ENCODE results near the gene ZNF217. TPM values are rescaled to one million over a fixed set of nuclear protein-coding genes. Genes with fewer than 3 reads are reported as not detected.

Gene ZNF217
- total and polyA plus RNA-seq, 2 donors (not counting 1 experiment from before 2014, with no cell fraction given): 15.5 to 92.6 TPM

DNA sequence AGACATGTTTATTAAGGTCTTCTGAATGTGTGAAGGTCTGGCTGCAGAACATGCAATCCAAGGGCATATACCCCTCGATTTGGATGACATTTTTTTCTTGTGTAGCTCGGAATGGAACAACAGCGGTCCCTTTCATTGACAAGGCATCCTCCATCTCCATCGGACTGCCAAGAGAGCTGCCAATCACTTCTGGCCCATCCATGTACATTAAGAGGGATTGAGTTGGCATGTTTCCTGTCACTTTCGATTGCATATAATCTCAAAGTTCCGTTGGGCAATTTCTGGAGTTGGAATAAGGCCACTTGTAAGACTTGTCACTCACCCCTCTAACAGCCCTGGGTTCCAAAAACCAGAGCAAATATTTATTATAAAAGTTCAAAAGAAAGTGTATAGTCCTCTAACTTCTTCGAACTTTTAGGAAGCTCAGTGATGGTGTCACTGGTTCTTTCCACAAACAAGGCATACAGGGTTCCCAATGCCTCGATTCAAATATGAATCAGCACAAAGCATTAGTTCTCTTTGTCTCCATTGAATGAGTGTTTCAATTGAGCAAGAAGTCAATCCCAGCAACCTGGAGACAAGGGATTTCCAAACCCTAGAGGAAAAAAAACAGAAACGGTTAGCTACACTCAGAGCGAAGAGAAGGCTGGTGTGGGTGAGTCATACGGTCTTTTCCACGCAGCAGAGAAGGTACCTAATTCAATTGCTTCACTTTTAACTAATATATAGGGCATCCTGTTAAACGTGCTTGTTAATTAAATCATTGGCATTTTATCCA, 10.9 kb downstream of the ZNF217 start:
- DNase-seq: peak; percentile 44
- no peaks in the 10 kb centered on the region for H3K27me3 ChIP-seq (replicated peaks in 1 of 4; ENCODE audit: control extremely low read depth in 1 of 4, control insufficient read depth in 3 of 4, insufficient read depth in 4 of 4, low read length in 3 of 4)
- peak overlapping the region; percentile 18 for H2AFZ ChIP-seq (ENCODE audit: insufficient read depth, low read depth, low read length, poor library complexity, severe bottlenecking)
- ChIA-PET POLR2A (interaction anchor here (0.6 to 1.3 kb wide), 5 partner anchors 9 to 256 kb away, joined by 3 to 5 read pairs (median 3); no protein-coding TSS in a partner anchor), CTCF (interaction anchor here (0.6 to 9.6 kb wide), 16 partner anchors 9 to 479 kb away, joined by 3 to 137 read pairs (median 4); no protein-coding TSS in a partner anchor)
- peak overlapping the region; percentile 80 for H3K4me3 Mint-ChIP-seq
- peak overlapping the region; percentile 27 to 77 for H3K27ac ChIP-seq (ENCODE audit: low read length in 2 of 2)
- no peaks in the 10 kb centered on the region for H4K20me1 ChIP-seq (ENCODE audit: control insufficient read depth, insufficient read depth, low read length, poor library complexity, severe bottlenecking)
- H3K9me3 Mint-ChIP-seq (ENCODE audit: insufficient read depth): no peaks in the 10 kb centered on the region
- H3K4me1 Mint-ChIP-seq: peaks cover 81% of the 10 kb centered on the region
- peak; percentile 25 for ATAC-seq (ENCODE audit: low read depth)
- H3K27me3 Mint-ChIP-seq: no peaks in the 10 kb centered on the region
- peak overlapping the region; percentile 92 for H3K27ac Mint-ChIP-seq
- no peaks in the 10 kb centered on the region for H3K9me3 ChIP-seq (ENCODE audit: control extremely low read depth in 1 of 3, control insufficient read depth in 2 of 3, insufficient read depth in 1 of 3, low read length in 2 of 3)
- 82% methylated on average over 5 of the region's 13 CpGs for WGBS (ENCODE audit: insufficient coverage)
- peaks cover 96% of the 10 kb centered on the region for H3K79me2 ChIP-seq (ENCODE audit: control insufficient read depth, insufficient read depth, low read length)
- TF ChIP-seq EZH2 (IDR thresholded peaks at IDR 0.05; ENCODE audit: borderline replicate concordance, insufficient read depth, low read depth, low read length, poor library complexity, severe bottlenecking) (no peak), CTCF (IDR thresholded peaks at IDR 0.05) (no peak)
- H3K4me3 ChIP-seq (ENCODE audit: control extremely low read depth in 1 of 5, extremely low read depth in 1 of 5, insufficient read depth in 1 of 5, low read depth in 2 of 5, low read length in 4 of 5): peak overlapping the region in 2 of 5 experiments; percentile 5 to 39
- intact Hi-C loops (cut with micrococcal nuclease): no loop called here
- peaks cover 84 to 85% of the 10 kb centered on the region in 2 donors for H3K4me1 ChIP-seq (ENCODE audit: control insufficient read depth in 2 of 2, insufficient read depth in 2 of 2, low read length in 2 of 2)
- peaks cover 14 to 44% of the 10 kb centered on the region in 2 experiments for H3K36me3 ChIP-seq (replicated peaks in 1 of 2; ENCODE audit: control extremely low read depth in 1 of 2, control insufficient read depth in 1 of 2, extremely low read depth in 1 of 2, insufficient read depth in 2 of 2, low read length in 1 of 2)
- H3K4me2 ChIP-seq (replicated peaks; ENCODE audit: low read depth, low read length, poor library complexity, severe bottlenecking): peak overlapping the region; percentile 65
- peak overlapping the region; percentile 40 for H3K9ac ChIP-seq (ENCODE audit: low read length)

- H3K27me3 ChIP-seq (replicated peaks in 1 of 4; ENCODE audit: control extremely low read depth in 1 of 4, control insufficient read depth in 3 of 4, insufficient read depth in 4 of 4, low read length in 3 of 4): no peaks in the 10 kb centered on the region
- H2AFZ ChIP-seq (ENCODE audit: insufficient read depth, low read depth, low read length, poor library complexity, severe bottlenecking): peak overlapping the region; percentile 11
- ATAC-seq (ENCODE audit: low read depth) (no peak), DNase-seq (peak; percentile 44)
- Mint-ChIP-seq H3K9me3 (ENCODE audit: insufficient read depth) (no peaks in the 10 kb centered on the region), H3K27me3 (no peaks in the 10 kb centered on the region), H3K4me3 (peak overlapping the region; percentile 80), H3K4me1 (peaks cover 80% of the 10 kb centered on the region), H3K27ac (peak overlapping the region; percentile 92)
- H3K79me2 ChIP-seq (ENCODE audit: control insufficient read depth, insufficient read depth, low read length): peaks cover 99% of the 10 kb centered on the region
- ChIA-PET CTCF (interaction anchor here (1.2 to 9.6 kb wide), 11 partner anchors 10 to 363 kb away, joined by 3 to 137 read pairs (median 6); no protein-coding TSS in a partner anchor), POLR2A (interaction anchor here (1.2 to 1.3 kb wide), 3 partner anchors 9 to 155 kb away, joined by 3 read pairs; no protein-coding TSS in a partner anchor)
- peaks cover 14 to 49% of the 10 kb centered on the region in 2 experiments for H3K36me3 ChIP-seq (replicated peaks in 1 of 2; ENCODE audit: control extremely low read depth in 1 of 2, control insufficient read depth in 1 of 2, extremely low read depth in 1 of 2, insufficient read depth in 2 of 2, low read length in 1 of 2)
- peak overlapping the region; percentile 27 to 77 for H3K27ac ChIP-seq (ENCODE audit: low read length in 2 of 2)
- H3K4me2 ChIP-seq (replicated peaks; ENCODE audit: low read depth, low read length, poor library complexity, severe bottlenecking): peak overlapping the region; percentile 65
- H3K4me1 ChIP-seq (ENCODE audit: control insufficient read depth in 2 of 2, insufficient read depth in 2 of 2, low read length in 2 of 2): peaks cover 83 to 84% of the 10 kb centered on the region in 2 donors
- peak overlapping the region in 2 of 5 experiments; percentile 5 to 39 for H3K4me3 ChIP-seq (ENCODE audit: control extremely low read depth in 1 of 5, extremely low read depth in 1 of 5, insufficient read depth in 1 of 5, low read depth in 2 of 5, low read length in 4 of 5)
- H3K9me3 ChIP-seq (ENCODE audit: control extremely low read depth in 1 of 3, control insufficient read depth in 2 of 3, insufficient read depth in 1 of 3, low read length in 2 of 3): no peaks in the 10 kb centered on the region
- TF ChIP-seq EZH2 (IDR thresholded peaks at IDR 0.05; ENCODE audit: borderline replicate concordance, insufficient read depth, low read depth, low read length, poor library complexity, severe bottlenecking) (no peak), CTCF (IDR thresholded peaks at IDR 0.05) (no peak)
- intact Hi-C loops (cut with micrococcal nuclease): no loop called here
- 80% methylated on average over 3 of the region's 9 CpGs for WGBS (ENCODE audit: insufficient coverage)
- H3K9ac ChIP-seq (ENCODE audit: low read length): peak overlapping the region; percentile 40
- no peaks in the 10 kb centered on the region for H4K20me1 ChIP-seq (ENCODE audit: control insufficient read depth, insufficient read depth, low read length, poor library complexity, severe bottlenecking)
Observed at GRCh38 chr20:53582251-53582570, 11.4 kb downstream of the ZNF217 start.

Data from B cell (primary cell).